OCI-LY7 (cell line): ENCODE results near the gene SCART1. TPM values are rescaled to one million over a fixed set of nuclear protein-coding genes. Genes with fewer than 3 reads are reported as not detected.
"Not testable (repeated sequence)": the region's sequence is repeated elsewhere in the genome, so short reads cannot be mapped to it uniquely, and the experiment has no call there.

Experiments used
- BruUV-seq: library from RNA; stranded (reverse); fragments of 400-500 nt; replicated peaks from 2 replicates; lab custom pipeline; 2021; lab: Mats Ljungman, UMichigan
- CTCF ChIA-PET: fragments of 300-600 bp; sonication (Branson Sonifier 250); formaldehyde crosslinking; loops from one replicate; lab custom pipeline; 2022; ENCODE audit warnings: antibody characterized with exemption; ENCODE audit not compliant: unreplicated experiment; lab: Charles Lee
- POLR2A ChIA-PET: fragments of 300-600 bp; sonication (Branson Sonifier 250); formaldehyde crosslinking; loops from one replicate; lab custom pipeline; 2022; ENCODE audit warnings: antibody characterized with exemption; lab: Charles Lee
- DNase-seq: peaks from one replicate; pipeline ENCODE4 v3.0.0-alpha.2; 2015; ENCODE audit warnings: low spot score
- H2AFZ ChIP-seq: fragments of 200-600 bp; sonication (generic), shearing (Covaris generic); 2 replicates; pipeline ENCODE4 v1.6.1; 2014; ENCODE audit warnings: mild to moderate bottlenecking, antibody characterized with exemption, low read length, moderate library complexity
- H3K27ac ChIP-seq: fragments of 200-600 bp; sonication (generic); 2 replicates; pipeline ENCODE4 v1.5.1; 2014; ENCODE audit warnings: mixed run types, low read depth, mild to moderate bottlenecking, moderate library complexity, low read length, inconsistent platforms; ENCODE audit not compliant: poor library complexity, severe bottlenecking
- H3K36me3 ChIP-seq: fragments of 200-600 bp; sonication (generic); 2 replicates; pipeline ENCODE4 v1.6.1; 2014; ENCODE audit warnings: mild to moderate bottlenecking, antibody characterized with exemption, low read length, moderate library complexity, mixed read lengths; ENCODE audit not compliant: insufficient read depth
- H3K4me1 ChIP-seq: fragments of 200-600 bp; sonication (generic); 2 replicates; pipeline ENCODE4 v1.5.1; 2014; ENCODE audit warnings: mild to moderate bottlenecking, low read length; ENCODE audit not compliant: insufficient read depth, poor library complexity, severe bottlenecking
- H3K4me2 ChIP-seq: fragments of 200-600 bp; sonication (generic); 2 replicates; pipeline ENCODE4 v1.6.1; 2014; ENCODE audit warnings: mild to moderate bottlenecking, low read length
- H3K4me3 ChIP-seq: fragments of 200-600 bp; sonication (generic); 2 replicates; pipeline ENCODE4 v1.5.1; 2014; ENCODE audit warnings: mild to moderate bottlenecking, low read depth, low read length; ENCODE audit not compliant: poor library complexity, severe bottlenecking
- H3K79me2 ChIP-seq: fragments of 200-600 bp; sonication (generic); 2 replicates; pipeline ENCODE4 v1.6.1; 2016; ENCODE audit warnings: low read depth, mild to moderate bottlenecking, low read length, moderate library complexity, mixed read lengths; ENCODE audit not compliant: insufficient read depth
- H3K9me2 ChIP-seq: fragments of 200-600 bp; sonication (generic); 2 replicates; pipeline ENCODE4 v1.6.1; 2016; ENCODE audit warnings: mild to moderate bottlenecking, low read length, mixed read lengths; ENCODE audit not compliant: insufficient read depth
- H3K9me3 ChIP-seq: fragments of 200-600 bp; sonication (generic); 2 replicates; pipeline ENCODE4 v1.6.1; 2014; ENCODE audit warnings: mild to moderate bottlenecking, mixed run types, low read length, mixed read lengths
- H4K20me1 ChIP-seq: fragments of 200-600 bp; sonication (generic); 2 replicates; pipeline ENCODE4 v1.6.1; 2014; ENCODE audit warnings: mild to moderate bottlenecking, antibody characterized with exemption, low read length, moderate library complexity, mixed read lengths; ENCODE audit not compliant: insufficient read depth
- EZH2phosphoT487 ChIP-seq: fragments of 200-600 bp; sonication (generic); IDR thresholded peaks from 2 replicates; pipeline ENCODE4 v1.6.1; 2018; ENCODE audit warnings: low read depth, borderline replicate concordance, mild to moderate bottlenecking, mixed run types, antibody characterized with exemption, low read length, moderate library complexity, mixed read lengths
- intact Hi-C: fragments of 100-400 bp; cut with micrococcal nuclease; formaldehyde crosslinking; loops from one replicate; pipeline ENCODE4 v1.10.0; 2022; ENCODE audit not compliant: unreplicated experiment
- total RNA-seq, 2 experiments: library from RNA; depleted of rRNA in 1 of 2; stranded (reverse); fragments of >200 nt in 1 of 2; shearing (Covaris generic) in 1 of 2; gene quantifications; 2 replicates each; pipeline ENCODE4 v1.2.3, GENCODE V29; 2014 to 2022
- TF ChIP-seq, protein P1 (sequence below): fragments of 200-600 bp; sonication (generic); conservative IDR thresholded peaks from 2 replicates; pipeline ENCODE4 v1.5.1; 2014; ENCODE audit warnings: mild to moderate bottlenecking, antibody characterized with exemption, low read length, moderate library complexity, mixed read lengths

SCART1 gene
- total RNA-seq, 2 experiments from 2014 or later = 10.0 to 10.9 TPM

DNA sequence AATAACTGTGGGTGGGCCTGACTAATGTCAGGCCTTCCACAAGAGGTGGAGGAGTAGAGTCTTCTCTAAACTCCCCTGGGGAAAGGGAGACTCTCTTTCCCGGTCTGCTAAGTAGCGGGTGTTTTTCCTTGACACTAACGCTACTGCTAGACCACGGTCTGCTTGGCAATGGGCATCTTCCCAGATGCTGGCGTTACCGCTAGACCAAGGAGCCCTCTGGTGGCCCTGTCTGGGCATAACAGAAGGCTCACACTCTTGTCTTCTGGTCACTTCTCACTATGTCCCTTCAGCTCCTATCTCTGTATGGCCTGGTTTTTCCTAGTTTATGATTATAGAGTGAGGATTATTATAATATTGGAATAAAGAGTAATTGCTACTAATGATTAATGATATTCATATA is 43.6 kb downstream of the SCART1 start:
- H3K4me2 ChIP-seq, H3K79me2 ChIP-seq, H3K4me1 ChIP-seq, H3K4me3 ChIP-seq, CTCF ChIA-PET, POLR2A ChIA-PET, BruUV-seq, H4K20me1 ChIP-seq, H3K9me3 ChIP-seq, H3K36me3 ChIP-seq, H3K27ac ChIP-seq, H3K9me2 ChIP-seq, H2AFZ ChIP-seq: not testable (repeated sequence)
- TF ChIP-seq, protein P1, sequence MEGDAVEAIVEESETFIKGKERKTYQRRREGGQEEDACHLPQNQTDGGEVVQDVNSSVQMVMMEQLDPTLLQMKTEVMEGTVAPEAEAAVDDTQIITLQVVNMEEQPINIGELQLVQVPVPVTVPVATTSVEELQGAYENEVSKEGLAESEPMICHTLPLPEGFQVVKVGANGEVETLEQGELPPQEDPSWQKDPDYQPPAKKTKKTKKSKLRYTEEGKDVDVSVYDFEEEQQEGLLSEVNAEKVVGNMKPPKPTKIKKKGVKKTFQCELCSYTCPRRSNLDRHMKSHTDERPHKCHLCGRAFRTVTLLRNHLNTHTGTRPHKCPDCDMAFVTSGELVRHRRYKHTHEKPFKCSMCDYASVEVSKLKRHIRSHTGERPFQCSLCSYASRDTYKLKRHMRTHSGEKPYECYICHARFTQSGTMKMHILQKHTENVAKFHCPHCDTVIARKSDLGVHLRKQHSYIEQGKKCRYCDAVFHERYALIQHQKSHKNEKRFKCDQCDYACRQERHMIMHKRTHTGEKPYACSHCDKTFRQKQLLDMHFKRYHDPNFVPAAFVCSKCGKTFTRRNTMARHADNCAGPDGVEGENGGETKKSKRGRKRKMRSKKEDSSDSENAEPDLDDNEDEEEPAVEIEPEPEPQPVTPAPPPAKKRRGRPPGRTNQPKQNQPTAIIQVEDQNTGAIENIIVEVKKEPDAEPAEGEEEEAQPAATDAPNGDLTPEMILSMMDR = peak; percentile 69
- intact Hi-C loops = loop anchor here (1.0 to 2.0 kb wide), 3 partner anchors 59 to 190 kb away; no protein-coding TSS in a partner anchor
- DNase-seq = peak; percentile 40

DNA sequence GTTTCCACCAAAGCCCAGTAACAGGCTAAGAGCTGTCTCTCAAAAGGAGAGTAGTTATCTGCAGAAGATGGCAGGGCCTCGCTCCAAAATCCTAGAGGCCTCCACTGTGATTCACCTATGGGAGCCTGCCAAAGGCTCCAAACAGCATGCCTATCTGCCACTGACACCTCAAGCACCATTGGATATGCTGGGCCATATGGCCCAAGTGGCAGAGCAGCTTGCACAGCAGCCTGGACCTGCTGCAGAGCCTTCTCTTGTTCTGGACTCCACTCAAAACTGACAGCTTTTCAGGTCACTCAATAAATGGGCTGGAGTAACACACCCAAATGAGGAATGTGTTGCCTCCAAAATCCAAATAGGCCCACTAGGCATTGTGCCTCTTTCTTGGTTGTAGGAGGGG is 45.4 kb downstream of the SCART1 start:
- H3K9me3 ChIP-seq, H4K20me1 ChIP-seq, CTCF ChIA-PET, POLR2A ChIA-PET, H3K79me2 ChIP-seq, H3K4me3 ChIP-seq, H3K36me3 ChIP-seq, BruUV-seq, H3K4me1 ChIP-seq, H2AFZ ChIP-seq, H3K4me2 ChIP-seq, H3K27ac ChIP-seq, H3K9me2 ChIP-seq, DNase-seq, intact Hi-C loops: not testable (repeated sequence)

DNA sequence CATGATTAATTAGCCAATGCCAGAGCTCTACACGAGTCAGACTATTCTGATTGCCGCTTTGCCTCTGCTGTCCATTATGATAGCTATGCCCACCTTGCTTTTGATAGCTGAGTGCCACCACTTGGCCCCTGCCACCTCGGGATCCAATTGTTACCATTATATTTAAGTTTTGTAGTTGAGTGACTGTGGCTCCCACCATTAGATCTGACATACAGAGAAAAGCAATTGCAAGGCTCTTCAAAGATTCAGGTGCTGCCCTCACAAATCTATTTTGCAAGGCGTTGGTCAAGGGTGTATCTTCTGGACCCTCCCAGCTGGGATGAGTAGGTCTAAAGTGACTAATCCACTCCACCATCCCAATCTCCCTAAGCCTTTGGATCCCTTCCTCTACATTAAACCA is 47.2 kb downstream of the SCART1 start:
- BruUV-seq, H2AFZ ChIP-seq, H3K9me2 ChIP-seq, H3K36me3 ChIP-seq, H3K4me1 ChIP-seq, H3K27ac ChIP-seq, H3K79me2 ChIP-seq, H4K20me1 ChIP-seq, H3K4me2 ChIP-seq, CTCF ChIA-PET, intact Hi-C loops, H3K9me3 ChIP-seq, H3K4me3 ChIP-seq, DNase-seq: not testable (repeated sequence)
- POLR2A ChIA-PET = interaction anchor here (1.3 kb wide), 1 partner anchor 16 kb away, joined by 3 read pairs; no protein-coding TSS in a partner anchor

DNA sequence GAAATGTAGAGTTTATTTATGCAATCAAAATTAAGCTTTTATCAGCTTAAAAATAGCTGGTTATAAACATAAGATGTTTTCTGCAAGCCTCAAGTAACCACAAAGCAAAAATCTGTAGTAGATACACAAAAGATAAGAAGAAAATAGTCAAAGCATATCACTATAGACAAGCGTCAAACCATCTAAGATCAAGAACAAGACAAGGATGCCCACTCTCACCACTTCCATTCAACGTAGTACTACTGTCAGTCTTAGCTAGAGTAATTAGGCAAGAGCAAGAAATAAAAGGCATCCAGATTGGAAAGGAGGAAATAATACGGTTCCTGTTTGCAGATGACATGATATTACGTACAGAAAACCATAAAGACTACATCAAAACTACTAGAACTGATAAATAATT is 56.0 kb downstream of the SCART1 start:
- H3K4me2 ChIP-seq = no peak overlapping the region
- no peaks in the 10 kb centered on the region for H3K4me1 ChIP-seq
- H2AFZ ChIP-seq = no peak overlapping the region
- no peaks in the 10 kb centered on the region for H3K36me3 ChIP-seq
- no peak overlapping the region for H3K27ac ChIP-seq
- H3K9me2 ChIP-seq = no peaks in the 10 kb centered on the region
- intact Hi-C loops = loop anchor here (10.0 kb wide), 1 partner anchor 265 kb away; no protein-coding TSS in a partner anchor
- no peaks in the 10 kb centered on the region for H4K20me1 ChIP-seq
- POLR2A ChIA-PET = interaction anchor here (0.6 kb wide), 1 partner anchor 24 kb away, joined by 3 read pairs; no protein-coding TSS in a partner anchor
- H3K4me3 ChIP-seq = no peak overlapping the region
- DNase-seq = no peak
- H3K9me3 ChIP-seq = no peaks in the 10 kb centered on the region
- TF ChIP-seq, protein P1 = no peak
- TF ChIP-seq EZH2phosphoT487 = no peak
- CTCF ChIA-PET = no interaction called here
- no TSS peak for BruUV-seq
- H3K79me2 ChIP-seq = no peaks in the 10 kb centered on the region
